ENCODE results near the gene DPP10. TPM values are rescaled to one million over a fixed set of nuclear protein-coding genes. Genes with fewer than 3 reads are reported as not detected.
"Not testable (repeated sequence)": the region's sequence is repeated elsewhere in the genome, so short reads cannot be mapped to it uniquely, and the experiment has no call there.

The DPP10 gene
- not detected in 2 replicates for total RNA-seq (2022)
- Bru-seq, nascent RNA: percentile 0 among the genes with signal in this experiment
- percentile 1 among the genes with signal in this experiment for BruChase-seq, experiment 1, labeled RNA remaining after a 6-hour chase
- percentile 0 among the genes with signal in this experiment for BruChase-seq, experiment 2, labeled RNA remaining after a 2-hour chase
- long read RNA-seq: 0 reads

DNA sequence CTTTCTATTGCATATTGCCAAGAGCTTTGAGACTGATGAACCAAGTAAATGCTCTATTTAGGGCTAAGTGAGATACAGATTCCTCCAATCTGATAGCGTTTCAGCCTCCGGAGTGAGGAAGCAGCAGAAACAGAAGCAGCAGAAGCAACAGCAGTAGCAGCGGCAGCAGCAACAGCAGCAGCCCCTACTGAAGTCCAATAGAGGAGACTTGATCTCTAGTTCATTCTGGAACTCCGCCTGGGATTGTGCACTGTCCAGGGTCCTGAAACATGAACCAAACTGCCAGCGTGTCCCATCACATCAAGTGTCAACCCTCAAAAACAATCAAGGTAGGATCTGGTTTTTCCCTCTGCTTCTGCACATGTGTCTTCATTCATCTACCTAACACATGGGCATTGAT, at the start of gene DPP10:
Gene DPP10 (plus strand): TSS at position 132 of the 400 bp plus-strand sequence.
- Mint-ChIP-seq H3K4me3 (ENCODE audit: low read depth, unreplicated experiment) (no peak within 1 kb of the TSS), H3K27me3 (ENCODE audit: unreplicated experiment) (peaks cover 9% of the 10 kb centered on the region), H3K9me3 (ENCODE audit: low read depth, unreplicated experiment) (no peaks in the 10 kb centered on the region), H3K4me1 (ENCODE audit: low read depth, unreplicated experiment) (no peaks in the 10 kb centered on the region), H3K36me3 (ENCODE audit: insufficient read depth, unreplicated experiment) (no peaks in the 10 kb centered on the region), H3K27ac (ENCODE audit: unreplicated experiment) (no peak within 1 kb of the TSS)
- BruUV-seq (replicated peaks): no TSS peak
- TF ChIP-seq CTCF (IDR thresholded peaks at IDR 0.05; ENCODE audit: unreplicated experiment): no peak
- intact Hi-C loops (cut with micrococcal nuclease; ENCODE audit: unreplicated experiment): no loop called here
- DNase-seq: peak; percentile 50
- CTCF ChIA-PET: no interaction called here

DNA sequence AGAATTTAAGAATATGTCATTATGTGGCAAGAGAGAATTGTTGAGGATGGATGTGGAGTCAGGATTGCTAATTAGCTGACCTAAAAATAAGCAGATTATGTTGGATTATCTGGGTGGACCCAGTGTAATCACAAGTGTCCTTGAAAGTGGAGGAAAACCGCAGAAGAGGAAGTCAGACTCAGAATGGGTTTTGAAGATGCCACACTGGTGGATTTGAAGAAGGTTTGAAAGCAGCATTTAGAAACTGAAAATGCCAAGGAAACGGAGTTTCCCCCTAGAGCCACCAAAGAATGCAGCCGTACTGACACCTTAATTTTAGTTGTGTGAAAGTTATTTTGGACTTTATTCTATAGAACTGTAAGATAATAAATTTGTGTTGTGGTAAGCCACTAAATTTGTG, 41.6 kb upstream of the DPP10 start:
- no peak for DNase-seq
- TF ChIP-seq CTCF (IDR thresholded peaks at IDR 0.05; ENCODE audit: unreplicated experiment): no peak
- Mint-ChIP-seq H3K27ac (ENCODE audit: unreplicated experiment) (no peak overlapping the region), H3K4me3 (ENCODE audit: low read depth, unreplicated experiment) (no peak overlapping the region), H3K4me1 (ENCODE audit: low read depth, unreplicated experiment) (no peaks in the 10 kb centered on the region), H3K36me3 (ENCODE audit: insufficient read depth, unreplicated experiment) (no peaks in the 10 kb centered on the region), H3K27me3 (ENCODE audit: unreplicated experiment) (no peaks in the 10 kb centered on the region), H3K9me3 (ENCODE audit: low read depth, unreplicated experiment) (no peaks in the 10 kb centered on the region)
- no TSS peak for BruUV-seq (replicated peaks)
- CTCF ChIA-PET: no interaction called here
- intact Hi-C loops (cut with micrococcal nuclease; ENCODE audit: unreplicated experiment): no loop called here

GRCh38 chr2:114405247-114406116, 37.0 kb upstream of the DPP10 start:
- DNase-seq: no peak
- H3K27ac Mint-ChIP-seq (ENCODE audit: unreplicated experiment): no peak overlapping the region
- H3K4me1 Mint-ChIP-seq (ENCODE audit: low read depth, unreplicated experiment): no peaks in the 10 kb centered on the region
- no peak overlapping the region for H3K4me3 Mint-ChIP-seq (ENCODE audit: low read depth, unreplicated experiment)
- intact Hi-C loops (cut with micrococcal nuclease; ENCODE audit: unreplicated experiment): no loop called here
- no peak for TF ChIP-seq CTCF (IDR thresholded peaks at IDR 0.05; ENCODE audit: unreplicated experiment)
- BruUV-seq (replicated peaks): no TSS peak
- CTCF ChIA-PET: no interaction called here
- no peaks in the 10 kb centered on the region for H3K9me3 Mint-ChIP-seq (ENCODE audit: low read depth, unreplicated experiment)
- peaks cover 3% of the 10 kb centered on the region for H3K27me3 Mint-ChIP-seq (ENCODE audit: unreplicated experiment)
- H3K36me3 Mint-ChIP-seq (ENCODE audit: insufficient read depth, unreplicated experiment): no peaks in the 10 kb centered on the region

DNA sequence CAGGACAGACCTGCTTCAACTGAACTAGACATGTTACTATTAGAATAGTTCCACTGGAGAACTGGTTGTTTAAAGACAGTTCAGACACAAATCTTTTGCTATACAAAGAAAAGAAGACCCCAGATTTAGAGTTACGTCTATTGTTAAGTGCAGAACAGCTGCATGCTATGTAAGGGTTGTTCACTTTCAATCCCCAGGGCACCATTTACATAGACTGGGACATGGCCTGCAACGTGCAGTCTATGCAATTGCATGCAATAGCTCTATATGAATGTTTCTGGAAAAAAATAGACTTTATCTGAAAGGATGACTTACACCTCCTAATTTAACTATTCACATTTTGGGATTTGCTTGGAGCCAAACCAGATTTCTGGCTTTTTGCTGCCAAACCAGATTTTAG, 36.1 kb upstream of the DPP10 start:
- H3K4me3 Mint-ChIP-seq (ENCODE audit: low read depth, unreplicated experiment): no peak overlapping the region
- BruUV-seq (replicated peaks): no TSS peak
- no peaks in the 10 kb centered on the region for H3K4me1 Mint-ChIP-seq (ENCODE audit: low read depth, unreplicated experiment)
- DNase-seq: no peak
- no peaks in the 10 kb centered on the region for H3K36me3 Mint-ChIP-seq (ENCODE audit: insufficient read depth, unreplicated experiment)
- TF ChIP-seq CTCF (IDR thresholded peaks at IDR 0.05; ENCODE audit: unreplicated experiment): no peak
- H3K27me3 Mint-ChIP-seq (ENCODE audit: unreplicated experiment): peaks cover 12% of the 10 kb centered on the region
- no peak overlapping the region for H3K27ac Mint-ChIP-seq (ENCODE audit: unreplicated experiment)
- CTCF ChIA-PET: no interaction called here
- no peaks in the 10 kb centered on the region for H3K9me3 Mint-ChIP-seq (ENCODE audit: low read depth, unreplicated experiment)
- intact Hi-C loops (cut with micrococcal nuclease; ENCODE audit: unreplicated experiment): no loop called here

GRCh38 chr2:114407353-114407752, 35.1 kb upstream of the DPP10 start:
- H3K4me1 Mint-ChIP-seq (ENCODE audit: low read depth, unreplicated experiment); H3K9me3 Mint-ChIP-seq (ENCODE audit: low read depth, unreplicated experiment); DNase-seq; H3K36me3 Mint-ChIP-seq (ENCODE audit: insufficient read depth, unreplicated experiment); H3K27ac Mint-ChIP-seq (ENCODE audit: unreplicated experiment); BruUV-seq (replicated peaks); H3K4me3 Mint-ChIP-seq (ENCODE audit: low read depth, unreplicated experiment); CTCF ChIA-PET; intact Hi-C loops (cut with micrococcal nuclease; ENCODE audit: unreplicated experiment): not testable (repeated sequence)
- peaks cover 22% of the 10 kb centered on the region for H3K27me3 Mint-ChIP-seq (ENCODE audit: unreplicated experiment)
